Left lung (tissue), 10 donors: ENCODE measurements around the gene ALDH1L2. TPM values are rescaled to one million over a fixed set of nuclear protein-coding genes. Genes with fewer than 3 reads are reported as not detected.
"Not testable (repeated sequence)": the region's sequence is repeated elsewhere in the genome, so short reads cannot be mapped to it uniquely, and the experiment has no call there.

Experiments
- ATAC-seq: fragments of 200-7000 bp; cut with Tn5 transposase; one replicate; pipeline ENCODE4 v1.9.1; 2020; ENCODE audit warnings: moderate library complexity
- DNase-seq, 4 donors: peaks; one replicate each; pipeline ENCODE4 v3.0.0-alpha.2; 2013 to 2020
- H3K27ac ChIP-seq, 2 donors: fragments of 200-600 bp; sonication (generic) in 1 of 2; one replicate each; pipeline versions ENCODE4 v1.5.0 to v1.8.0; 2020 to 2021
- H3K27me3 ChIP-seq, 2 donors: fragments of 200-600 bp; sonication (generic) in 1 of 2; one replicate each; pipeline versions ENCODE4 v1.5.0 to v1.8.0; 2020 to 2021
- H3K36me3 ChIP-seq, 2 donors: fragments of 200-600 bp; sonication (generic) in 1 of 2; one replicate each; pipeline versions ENCODE4 v1.5.0 to v1.8.0; 2020 to 2021
- H3K4me1 ChIP-seq, 2 donors: fragments of 200-600 bp; one replicate each; pipeline ENCODE4 v1.8.0; 2021
- H3K4me3 ChIP-seq, 2 donors: fragments of 200-600 bp; sonication (generic) in 1 of 2; one replicate each; pipeline versions ENCODE4 v1.5.0 to v1.8.0; 2020 to 2021; ENCODE audit warnings: mild to moderate bottlenecking in 1 of 2
- H3K9me3 ChIP-seq, 2 donors: fragments of 200-600 bp; sonication (generic) in 1 of 2; one replicate each; pipeline versions ENCODE4 v1.5.0 to v1.8.0; 2020 to 2021
- intact Hi-C, 2 donors: fragments of 100-400 bp; cut with DNase I; formaldehyde crosslinking; loops; one replicate each; pipeline versions ENCODE4 v1.11.2 to v1.14.2; 2022
- polyA plus RNA-seq, 6 donors: library from polyadenylated mRNA; unstranded; fragments of 120-200 nt; gene quantifications; one replicate each; pipeline ENCODE4 v1.2.1, GENCODE V29; 2013; ENCODE audit not compliant: insufficient read length in 6 of 6
- total RNA-seq, 2 donors: library from RNA; stranded (reverse); fragmentation: NEBNext Ultra II Directional; extraction: Animal tissue kit (Norgen Biotek cat#: 25700); gene quantifications; one replicate each; pipeline ENCODE4 v1.2.1, GENCODE V29; 2021
- TF ChIP-seq, protein P1 (sequence below), 2 donors: fragments of 200-600 bp; sonication (generic) in 1 of 2; IDR thresholded peaks; one replicate each; pipeline versions ENCODE4 v1.5.0 to v1.8.0; 2021; ENCODE audit warnings: antibody characterized with exemption in 2 of 2
- donor health status: DM: no; HTN: yes; CAD: no.
- donor health status: DM: no; HTN: no; CAD: no.

ALDH1L2 gene
- total and polyA plus RNA-seq, 8 donors = 3.1 to 29.3 (median 4.6) TPM

DNA sequence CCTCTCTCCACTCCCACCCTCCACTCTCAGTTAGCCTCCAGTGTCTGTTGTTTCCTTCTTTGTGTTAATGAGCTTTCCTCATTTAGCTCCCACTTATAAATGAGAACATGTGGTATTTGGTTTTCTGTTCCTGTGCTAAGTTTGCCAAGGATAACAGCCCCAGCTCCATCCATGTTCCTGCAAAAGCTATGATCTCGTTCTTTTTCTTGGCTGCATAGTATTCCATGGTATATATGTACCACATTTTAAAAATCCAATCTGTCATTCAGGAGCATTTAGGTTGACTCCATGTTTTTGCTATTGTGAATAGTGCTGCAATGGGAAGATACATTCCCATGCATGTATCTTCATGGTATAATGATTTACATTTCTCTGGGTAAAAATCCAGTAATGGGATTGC is 20.5 kb upstream of the ALDH1L2 start:
- TF ChIP-seq, protein P1, sequence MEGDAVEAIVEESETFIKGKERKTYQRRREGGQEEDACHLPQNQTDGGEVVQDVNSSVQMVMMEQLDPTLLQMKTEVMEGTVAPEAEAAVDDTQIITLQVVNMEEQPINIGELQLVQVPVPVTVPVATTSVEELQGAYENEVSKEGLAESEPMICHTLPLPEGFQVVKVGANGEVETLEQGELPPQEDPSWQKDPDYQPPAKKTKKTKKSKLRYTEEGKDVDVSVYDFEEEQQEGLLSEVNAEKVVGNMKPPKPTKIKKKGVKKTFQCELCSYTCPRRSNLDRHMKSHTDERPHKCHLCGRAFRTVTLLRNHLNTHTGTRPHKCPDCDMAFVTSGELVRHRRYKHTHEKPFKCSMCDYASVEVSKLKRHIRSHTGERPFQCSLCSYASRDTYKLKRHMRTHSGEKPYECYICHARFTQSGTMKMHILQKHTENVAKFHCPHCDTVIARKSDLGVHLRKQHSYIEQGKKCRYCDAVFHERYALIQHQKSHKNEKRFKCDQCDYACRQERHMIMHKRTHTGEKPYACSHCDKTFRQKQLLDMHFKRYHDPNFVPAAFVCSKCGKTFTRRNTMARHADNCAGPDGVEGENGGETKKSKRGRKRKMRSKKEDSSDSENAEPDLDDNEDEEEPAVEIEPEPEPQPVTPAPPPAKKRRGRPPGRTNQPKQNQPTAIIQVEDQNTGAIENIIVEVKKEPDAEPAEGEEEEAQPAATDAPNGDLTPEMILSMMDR (IDR thresholded peaks at IDR 0.05) = no peak
- Histone ChIP-seq H3K9me3 (no peaks in the 10 kb centered on the region), H3K4me1 (peaks cover 5 to 25% of the 10 kb centered on the region in 2 donors), H3K27me3 (no peaks in the 10 kb centered on the region), H3K4me3 (no peak overlapping the region), H3K27ac (no peak overlapping the region), H3K36me3 (no peaks in the 10 kb centered on the region)
- ATAC-seq (no peak), DNase-seq (no peak)
- intact Hi-C loops = no loop called here

GRCh38 chr12:105102673-105103072 is 18.4 kb upstream of the ALDH1L2 start:
- ATAC-seq (no peak), DNase-seq (no peak)
- TF ChIP-seq, protein P1 (IDR thresholded peaks at IDR 0.05) = no peak
- Histone ChIP-seq H3K36me3 (no peaks in the 10 kb centered on the region), H3K4me3 (no peak overlapping the region), H3K9me3 (no peaks in the 10 kb centered on the region), H3K27ac (no peak overlapping the region), H3K27me3 (no peaks in the 10 kb centered on the region), H3K4me1 (peaks cover 0 to 13% of the 10 kb centered on the region in 2 donors)
- intact Hi-C loops = no loop called here

- no peaks in the 10 kb centered on the region for H3K36me3 ChIP-seq
- intact Hi-C loops = no loop called here
- H3K9me3 ChIP-seq = peaks cover 0 to 6% of the 10 kb centered on the region in 2 donors
- H3K27me3 ChIP-seq = no peaks in the 10 kb centered on the region
- peaks cover 0 to 8% of the 10 kb centered on the region in 2 donors for H3K4me1 ChIP-seq
- DNase-seq = no peak
- ATAC-seq = peak; percentile 40
- no peak overlapping the region for H3K27ac ChIP-seq
- TF ChIP-seq, protein P1 (IDR thresholded peaks at IDR 0.05) = no peak
- no peak overlapping the region for H3K4me3 ChIP-seq
Measured at GRCh38 chr12:105100998-105101397, 16.7 kb upstream of the ALDH1L2 start.

- peak; percentile 69 for ATAC-seq
- no peak overlapping the region for H3K4me3 ChIP-seq
- peaks cover 0 to 11% of the 10 kb centered on the region in 2 donors for H3K9me3 ChIP-seq
- TF ChIP-seq, protein P1 (IDR thresholded peaks at IDR 0.05) = no peak
- DNase-seq = no peak
- H3K4me1 ChIP-seq = peaks cover 0 to 8% of the 10 kb centered on the region in 2 donors
- intact Hi-C loops = no loop called here
- H3K36me3 ChIP-seq = no peaks in the 10 kb centered on the region
- H3K27ac ChIP-seq = no peak overlapping the region
- H3K27me3 ChIP-seq = no peaks in the 10 kb centered on the region
Measured at GRCh38 chr12:105100207-105100985, 16.1 kb upstream of the ALDH1L2 start.

GRCh38 chr12:105099356-105099755 is 15.1 kb upstream of the ALDH1L2 start:
- peaks cover 0 to 20% of the 10 kb centered on the region in 2 donors for H3K9me3 ChIP-seq
- H3K27me3 ChIP-seq = no peaks in the 10 kb centered on the region
- no peak overlapping the region for H3K27ac ChIP-seq
- no peaks in the 10 kb centered on the region for H3K36me3 ChIP-seq
- intact Hi-C loops = no loop called here
- no peak overlapping the region for H3K4me3 ChIP-seq
- peaks cover 0 to 8% of the 10 kb centered on the region in 2 donors for H3K4me1 ChIP-seq
- TF ChIP-seq, protein P1 (IDR thresholded peaks at IDR 0.05) = no peak
- ATAC-seq (no peak), DNase-seq (no peak)

DNA sequence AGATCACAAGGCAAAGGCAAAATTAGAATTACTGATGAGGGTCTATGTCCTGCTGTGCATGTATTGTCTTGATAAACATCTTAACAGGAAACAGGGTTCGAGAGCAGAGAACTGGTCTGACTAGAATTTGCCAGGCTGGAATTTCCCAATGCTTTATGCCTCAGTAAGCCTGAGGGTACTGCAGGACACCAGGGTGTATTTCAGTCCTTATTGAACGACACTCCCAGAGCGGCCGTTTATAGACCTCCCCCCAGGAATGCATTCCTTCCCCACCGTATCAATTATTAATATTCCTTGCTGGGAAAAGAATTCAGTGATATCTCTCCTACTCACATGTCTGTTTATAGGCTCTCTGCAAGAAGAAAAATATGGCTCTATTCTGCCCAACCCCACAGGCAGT is 11.1 kb upstream of the ALDH1L2 start:
- DNase-seq, H3K27me3 ChIP-seq, H3K27ac ChIP-seq, H3K4me3 ChIP-seq, ATAC-seq, H3K36me3 ChIP-seq, H3K4me1 ChIP-seq, intact Hi-C loops: not testable (repeated sequence)
- H3K9me3 ChIP-seq = peaks cover 0 to 20% of the 10 kb centered on the region in 2 donors
